Keratinocyte (primary cell): ENCODE measurements around the gene FUT8. TPM values are rescaled to one million over a fixed set of nuclear protein-coding genes. Genes with fewer than 3 reads are reported as not detected.

Source experiments
- DNase-seq: peaks from one replicate; pipeline ENCODE4 v3.0.0-alpha.2; 2011; ENCODE audit warnings: low read depth, missing footprints, low spot score
- FAIRE-seq: peaks from 2 replicates; lab custom pipeline; 2011; peaks lifted over from hg19 to GRCh38; lab: Jason Lieb, UNC
- H2AFZ ChIP-seq: 2 replicates; pipeline ENCODE4 v1.6.0; 2012; ENCODE audit warnings: low read length, control low read depth, inconsistent platforms; ENCODE audit not compliant: control insufficient read depth
- H3K27ac ChIP-seq: 2 replicates; pipeline ENCODE4 v1.5.1; 2011; ENCODE audit warnings: low read length; ENCODE audit not compliant: control insufficient read depth, insufficient read depth
- H3K27me3 ChIP-seq: 3 replicates; pipeline ENCODE4 v1.6.0; 2011; ENCODE audit warnings: low read length; ENCODE audit not compliant: control insufficient read depth, insufficient read depth; ENCODE audit errors: extremely low read depth
- H3K36me3 ChIP-seq, 2 experiments: 2 replicates in 1 of 2; 3 replicates in 1 of 2; pipeline ENCODE4 v1.5.1; 2011; ENCODE audit warnings: low read length in 2 of 2, mild to moderate bottlenecking in 1 of 2; ENCODE audit not compliant: control insufficient read depth in 2 of 2, insufficient read depth in 2 of 2; ENCODE audit errors: extremely low read depth in 1 of 2
- H3K4me1 ChIP-seq: 3 replicates; pipeline ENCODE4 v1.5.1; 2011; ENCODE audit warnings: low read length; ENCODE audit not compliant: control insufficient read depth, insufficient read depth; ENCODE audit errors: extremely low read depth
- H3K4me2 ChIP-seq: 3 replicates; pipeline ENCODE4 v1.6.0; 2011; ENCODE audit warnings: low read depth, low read length; ENCODE audit not compliant: control insufficient read depth, insufficient read depth; ENCODE audit errors: extremely low read depth
- H3K4me3 ChIP-seq, 3 experiments: fragments of 200-600 bp in 1 of 3; sonication (generic) in 1 of 3; 2 replicates in 2 of 3; 3 replicates in 1 of 3; pipeline ENCODE4 v1.5.1; 2011 to 2016; ENCODE audit warnings: low read length in 3 of 3, mild to moderate bottlenecking in 3 of 3, control low read depth in 2 of 3, inconsistent platforms in 1 of 3, low read depth in 1 of 3, mixed read lengths in 1 of 3, mixed run types in 1 of 3, moderate library complexity in 1 of 3; ENCODE audit not compliant: control insufficient read depth in 2 of 3, insufficient read depth in 2 of 3; ENCODE audit errors: extremely low read depth in 1 of 3
- H3K79me2 ChIP-seq: 2 replicates; pipeline ENCODE4 v1.6.0; 2012; ENCODE audit warnings: low read length; ENCODE audit not compliant: control insufficient read depth, insufficient read depth
- H3K9ac ChIP-seq: 3 replicates; pipeline ENCODE4 v1.6.0; 2011; ENCODE audit warnings: low read length; ENCODE audit not compliant: control insufficient read depth, insufficient read depth; ENCODE audit errors: extremely low read depth
- H3K9me1 ChIP-seq: 3 replicates; pipeline ENCODE4 v1.6.0; 2011; ENCODE audit warnings: low read length; ENCODE audit not compliant: control insufficient read depth, insufficient read depth; ENCODE audit errors: extremely low read depth
- H3K9me3 ChIP-seq: 2 replicates; pipeline ENCODE4 v1.5.1; 2012; ENCODE audit warnings: low read depth, low read length; ENCODE audit not compliant: control insufficient read depth
- H4K20me1 ChIP-seq: 3 replicates; pipeline ENCODE4 v1.6.0; 2011; ENCODE audit warnings: low read length; ENCODE audit not compliant: control insufficient read depth, insufficient read depth; ENCODE audit errors: extremely low read depth
- CTCF ChIP-seq, 3 experiments: IDR thresholded peaks in 1 of 3; conservative IDR thresholded peaks in 1 of 3; optimal IDR thresholded peaks in 1 of 3; 2 replicates in 2 of 3; 3 replicates in 1 of 3; pipeline versions ENCODE3 to v1.5.1; 2011; ENCODE audit warnings: low read length in 3 of 3, mild to moderate bottlenecking in 3 of 3, moderate library complexity in 2 of 3, control low read depth in 1 of 3, inconsistent platforms in 1 of 3; ENCODE audit not compliant: insufficient read depth in 2 of 3; ENCODE audit errors: extremely low read depth in 1 of 3
- EZH2 ChIP-seq: IDR thresholded peaks from one replicate; pipeline ENCODE4 v1.6.1; 2012; ENCODE audit warnings: inconsistent platforms, mild to moderate bottlenecking, low read length, moderate library complexity
- dilution Hi-C: fragments of 300-500 bp; cut with MboI; formaldehyde crosslinking; loops from one replicate; pipeline ENCODE4 v1.7.0; 2020; ENCODE audit warnings: low sequenced_read_pairs; ENCODE audit not compliant: extremely low pct_ligation_motif_present
- polyA plus RNA-seq, 5 experiments: library from polyadenylated mRNA; depleted of rRNA in 3 of 5; stranded (reverse) in 3 of 5; stranded (forward) in 1 of 5; unstranded in 1 of 5; fragments of >200 nt; gene quantifications; 1 replicate in 1 of 5; 2 replicates in 3 of 5; 3 replicates in 1 of 5; pipeline versions ENCODE4 v1.2.1 to v1.2.3, GENCODE V29; 2011 to 2012; ENCODE audit warnings: missing spikeins in 2 of 5, low read depth in 1 of 5, low replicate concordance in 1 of 5

Gene FUT8
- polyA plus RNA-seq, 1 donor (not counting 4 experiments of a cell fraction or from before 2014, with no cell fraction given), result 12.5 TPM

DNA sequence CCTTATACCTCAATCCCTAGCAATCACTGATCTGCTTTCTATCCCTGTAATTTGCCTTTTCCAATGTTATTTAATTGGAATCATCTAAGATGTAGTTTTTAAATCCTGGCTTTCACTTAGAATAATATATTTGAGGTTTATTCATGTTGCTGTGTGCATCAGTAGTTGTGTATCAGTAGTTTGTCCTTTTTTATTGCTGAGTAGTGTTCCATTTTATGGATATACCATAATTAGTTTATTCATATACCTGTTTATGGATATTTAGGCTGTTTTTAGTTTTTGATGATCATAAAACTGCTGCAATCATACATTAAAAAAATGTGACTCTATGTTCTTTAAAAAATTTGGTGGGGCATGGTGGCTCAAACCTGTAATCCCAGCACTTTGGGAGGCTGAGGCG lies 43.7 kb downstream of the FUT8 start:
- Histone ChIP-seq H3K9me3 (no peaks in the 10 kb centered on the region), H3K9ac (no peak overlapping the region), H3K27me3 (no peaks in the 10 kb centered on the region), H4K20me1 (no peaks in the 10 kb centered on the region), H3K36me3 (no peaks in the 10 kb centered on the region), H3K9me1 (no peaks in the 10 kb centered on the region), H3K4me2 (no peak overlapping the region), H3K79me2 (no peaks in the 10 kb centered on the region), H2AFZ (no peak overlapping the region), H3K27ac (no peak overlapping the region), H3K4me3 (no peak overlapping the region), H3K4me1 (peaks cover 2% of the 10 kb centered on the region)
- DNase-seq (no peak), FAIRE-seq (no peak)
- no peak for TF ChIP-seq CTCF (optimal IDR thresholded peaks at IDR 0.05 in 1 of 3, IDR thresholded peaks at IDR 0.05 in 1 of 3, conservative IDR thresholded peaks at IDR 0.05 in 1 of 3; ENCODE audit: extremely low read depth in 1 of 3, insufficient read depth in 2 of 3, low read length in 3 of 3)
- TF ChIP-seq EZH2, result no peak
- dilution Hi-C loops, result no loop called here

DNA sequence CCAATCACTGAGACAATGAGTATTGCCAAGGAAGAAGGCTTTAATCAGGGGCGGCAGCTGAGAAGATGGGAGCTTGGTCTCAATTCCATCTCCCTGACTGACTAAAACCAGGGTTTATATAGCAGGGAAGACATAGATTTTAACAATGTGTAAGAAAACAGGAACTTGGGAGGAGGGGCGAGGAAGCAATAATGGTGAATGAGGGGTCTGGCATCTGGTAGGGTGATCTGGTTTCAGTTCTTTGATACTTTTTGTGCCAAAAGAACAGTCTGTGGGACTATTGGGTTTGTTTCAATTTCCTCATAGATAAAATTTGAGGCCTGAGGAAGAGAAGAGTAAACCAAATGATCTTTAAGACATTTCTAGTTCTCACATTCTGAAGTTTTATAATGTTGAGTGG lies 49.2 kb downstream of the FUT8 start:
- Histone ChIP-seq H3K27me3 (no peaks in the 10 kb centered on the region), H3K4me2 (no peak overlapping the region), H3K79me2 (no peaks in the 10 kb centered on the region), H4K20me1 (no peaks in the 10 kb centered on the region), H3K27ac (peak overlapping the region; percentile 77), H2AFZ (no peak overlapping the region), H3K4me1 (peaks cover 25% of the 10 kb centered on the region), H3K9me3 (no peaks in the 10 kb centered on the region), H3K36me3 (no peaks in the 10 kb centered on the region), H3K9ac (no peak overlapping the region), H3K4me3 (peak overlapping the region in 1 of 3 experiments; percentile 14), H3K9me1 (no peaks in the 10 kb centered on the region)
- TF ChIP-seq CTCF (optimal IDR thresholded peaks at IDR 0.05 in 1 of 3, IDR thresholded peaks at IDR 0.05 in 1 of 3, conservative IDR thresholded peaks at IDR 0.05 in 1 of 3; ENCODE audit: extremely low read depth in 1 of 3, insufficient read depth in 2 of 3, low read length in 3 of 3), result no peak
- no peak for TF ChIP-seq EZH2
- DNase-seq (no peak), FAIRE-seq (no peak)
- dilution Hi-C loops, result no loop called here
